T-helper 2 cell (primary cell): Measurements from ENCODE around the gene LY6G6D.

ENCODE experiments used
- DNase-seq, 5 experiments: peaks; one replicate each; pipeline versions ENCODE4 v3.0.0 to v3.0.0-alpha.2; 2012 to 2022

Gene LY6G6D

GRCh38 chr6:31720196-31720770 lies 5.1 kb downstream of the LY6G6D start:
- no peak for DNase-seq

DNA sequence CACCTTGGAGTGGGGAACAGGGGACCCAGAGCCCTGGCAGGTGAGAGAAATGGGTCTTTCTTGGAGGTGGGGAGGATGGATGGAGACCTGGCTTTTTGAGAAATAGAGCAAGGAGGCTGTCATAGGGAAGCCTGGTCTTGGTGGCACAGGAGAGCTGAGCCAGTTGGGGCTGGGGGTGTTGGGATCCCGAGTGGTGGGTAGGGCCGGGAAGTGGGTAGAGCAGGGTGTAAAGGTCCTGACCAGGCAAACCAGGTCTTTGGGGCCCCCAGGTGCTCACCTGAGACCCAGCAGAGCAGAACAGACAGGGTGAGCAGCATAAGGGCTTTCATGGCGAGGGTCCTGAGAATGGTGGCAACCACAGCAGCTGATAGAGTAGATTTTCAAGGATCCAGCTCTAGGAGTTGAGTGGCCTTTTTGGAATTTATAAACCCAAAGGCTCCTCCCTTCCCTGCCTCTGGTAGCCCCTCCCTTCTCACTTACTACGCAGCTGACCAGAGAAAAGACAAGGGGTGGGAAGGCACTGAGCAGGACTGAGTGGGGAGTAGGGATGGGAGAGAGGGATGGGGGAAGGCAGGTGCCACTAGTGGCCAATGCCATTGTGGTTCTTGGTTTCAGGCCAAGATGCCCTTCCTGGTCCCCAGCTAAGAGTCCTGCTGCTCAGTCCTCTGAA lies 6.3 kb downstream of the LY6G6D start, which contains the start of gene LY6G6C:
LY6G6C (minus strand) TSS at position 396 of the 670 bp plus-strand sequence; CDS start at position 329, 67 bp downstream.
- no peak for DNase-seq

- no peak for DNase-seq
Observed at GRCh38 chr6:31722173-31722572, 7.0 kb downstream of the LY6G6D start.

DNA sequence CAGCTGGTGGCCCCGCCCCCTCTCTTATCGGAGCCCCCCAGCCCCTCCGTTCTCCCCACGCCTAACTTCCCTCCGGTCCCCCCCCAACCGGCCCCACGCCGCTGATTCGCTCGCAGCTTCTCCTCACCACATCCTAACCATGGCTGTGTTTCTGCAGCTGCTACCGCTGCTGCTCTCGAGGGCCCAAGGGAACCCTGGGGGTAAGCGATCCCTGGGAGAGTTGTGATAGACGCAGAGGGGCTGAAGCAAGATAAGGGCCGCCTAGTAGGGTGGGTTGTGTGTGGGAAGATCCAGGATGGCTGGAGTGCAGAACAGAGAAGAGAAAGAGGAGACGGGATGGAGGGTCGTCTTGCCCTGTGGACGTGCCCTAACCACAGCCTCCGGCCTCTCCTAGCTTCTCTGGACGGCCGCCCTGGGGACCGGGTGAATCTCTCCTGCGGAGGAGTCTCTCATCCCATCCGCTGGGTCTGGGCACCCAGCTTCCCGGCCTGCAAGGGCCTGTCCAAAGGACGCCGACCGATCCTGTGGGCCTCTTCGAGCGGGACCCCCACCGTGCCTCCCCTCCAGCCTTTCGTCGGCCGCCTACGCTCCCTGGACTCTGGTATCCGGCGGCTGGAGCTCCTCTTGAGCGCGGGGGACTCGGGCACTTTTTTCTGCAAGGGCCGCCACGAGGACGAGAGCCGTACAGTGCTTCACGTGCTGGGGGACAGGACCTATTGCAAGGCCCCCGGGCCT lies 8.3 kb downstream of the LY6G6D start, which contains the start of gene MPIG6B:
MPIG6B (plus strand) TSS at position 129 of the 735 bp plus-strand sequence; CDS start at position 140, 11 bp downstream.
- DNase-seq = no peak

GRCh38 chr6:31723980-31724691 lies 9.0 kb downstream of the LY6G6D start:
- DNase-seq = no peak

- DNase-seq = no peak
Observed at GRCh38 chr6:31725502-31726350, 10.6 kb downstream of the LY6G6D start.

- no peak for DNase-seq
Observed at GRCh38 chr6:31727034-31727716, 12.0 kb downstream of the LY6G6D start.

GRCh38 chr6:31727717-31728671 lies 12.8 kb downstream of the LY6G6D start:
- no peak for DNase-seq

GRCh38 chr6:31728767-31729514 lies 13.8 kb downstream of the LY6G6D start, which contains the start of gene DDAH2:
Gene DDAH2 (minus strand): TSS chr6:31729299. CDS start chr6:31729161, 138 bp downstream.
- DNase-seq = no peak

DNA sequence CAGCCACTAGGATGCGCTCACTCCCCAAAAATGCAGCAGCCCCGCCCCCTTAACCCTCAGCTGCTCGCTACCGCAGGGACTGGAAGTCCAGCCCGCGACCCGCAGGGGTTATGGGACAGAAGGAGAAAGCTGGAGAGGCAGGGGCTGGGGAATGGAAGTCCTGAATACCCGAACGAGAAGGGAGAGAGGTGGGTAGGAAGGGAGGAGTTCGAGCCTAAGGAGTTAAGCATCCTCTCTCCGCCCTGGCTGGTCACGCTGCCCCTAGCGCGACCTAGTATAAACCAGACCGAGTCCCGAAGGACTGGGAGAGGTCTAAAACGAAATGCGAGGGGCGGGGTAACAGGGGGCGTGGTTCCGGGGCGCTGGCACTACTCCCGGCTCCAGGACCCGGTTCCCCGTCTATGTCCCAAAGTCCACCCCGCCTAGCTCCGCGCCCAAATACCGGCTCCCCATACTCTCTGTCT lies 14.4 kb downstream of the LY6G6D start:
- peak; percentile 58 to 84 (median 67) for DNase-seq

DNA sequence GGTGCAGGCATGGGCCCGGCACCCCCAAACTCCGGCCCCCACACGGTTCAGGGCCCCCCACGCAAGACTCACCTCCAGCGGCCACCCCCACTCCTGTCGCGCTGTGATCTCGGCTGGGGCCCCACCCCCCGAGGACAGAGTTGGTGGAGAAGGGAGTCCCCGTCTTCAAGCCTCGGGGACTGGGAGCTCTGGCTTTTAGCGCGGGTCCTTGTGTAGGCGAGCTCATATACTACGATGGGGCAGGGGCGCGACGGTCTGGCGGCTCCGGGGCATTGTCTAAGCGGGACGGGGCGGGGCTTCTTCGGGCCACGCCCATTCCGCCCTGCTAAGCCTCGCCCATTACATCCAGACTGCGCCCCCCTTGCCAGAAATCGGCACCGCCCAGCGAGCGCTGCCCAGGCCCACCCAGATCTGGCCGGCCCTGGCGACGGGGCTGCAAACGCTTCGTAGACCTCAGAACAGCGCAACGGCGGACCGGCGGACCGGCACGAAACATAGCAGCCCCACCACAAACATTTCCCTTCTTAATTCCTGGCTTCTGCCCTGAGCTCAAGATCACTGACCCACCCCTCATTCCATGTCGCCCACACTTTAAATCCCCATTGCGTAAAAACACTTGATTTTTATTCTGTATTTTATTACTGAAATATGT lies 15.0 kb downstream of the LY6G6D start:
- peak; percentile 28 to 76 (median 63) for DNase-seq

- DNase-seq = no peak
Observed at GRCh38 chr6:31730631-31731086, 15.5 kb downstream of the LY6G6D start.

DNA sequence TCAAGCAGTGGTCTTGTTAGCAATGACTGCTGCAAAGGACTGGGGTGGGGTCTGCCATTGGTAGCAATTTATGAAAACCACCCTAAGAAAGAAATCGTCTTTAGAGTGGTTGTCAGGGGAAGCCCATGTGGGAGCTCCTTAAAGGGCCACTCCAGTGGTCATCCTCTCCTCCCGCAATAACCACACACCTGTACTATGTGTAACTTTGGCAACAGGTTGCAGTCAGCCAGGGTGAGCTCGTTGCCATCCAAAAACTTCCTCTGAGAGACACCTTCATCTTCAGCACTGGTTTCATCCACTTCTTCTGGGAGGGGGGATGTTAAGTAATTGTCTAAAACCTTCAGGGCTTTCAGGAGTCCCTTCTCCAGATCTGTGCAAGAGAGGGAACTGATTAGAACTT lies 16.9 kb downstream of the LY6G6D start:
- no peak for DNase-seq

GRCh38 chr6:31733734-31734133 lies 18.6 kb downstream of the LY6G6D start:
- no peak for DNase-seq

DNA sequence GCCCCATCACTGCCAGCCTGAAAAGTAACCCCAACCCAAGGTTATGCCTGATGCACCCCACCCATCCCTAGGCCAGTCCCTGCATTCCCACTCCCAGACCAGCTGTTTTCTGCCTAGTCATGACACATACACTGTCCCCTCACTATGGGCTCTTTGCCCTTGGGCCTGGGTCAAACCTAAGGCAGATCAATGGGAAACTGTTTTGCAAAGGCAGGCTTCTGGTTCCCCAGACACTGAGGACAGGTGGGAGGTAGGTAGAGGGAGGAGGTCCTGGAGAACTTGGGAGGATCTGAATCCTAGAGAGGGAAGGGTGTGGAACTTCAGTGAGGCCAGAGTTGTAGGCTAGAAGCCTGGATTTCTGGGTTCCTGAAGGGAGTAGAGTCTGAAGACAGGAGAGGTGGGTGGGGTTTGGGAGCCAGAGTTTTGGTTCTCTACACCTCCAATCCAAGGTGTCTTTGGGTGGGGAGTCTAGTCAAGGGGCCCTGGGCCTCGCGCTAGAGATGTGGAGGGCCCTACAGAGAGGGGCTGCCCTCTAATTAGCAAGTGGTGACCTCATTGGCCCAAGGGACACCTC lies 19.2 kb downstream of the LY6G6D start:
- DNase-seq = no peak

GRCh38 chr6:31734821-31735406 lies 19.8 kb downstream of the LY6G6D start:
- peak in 4 of 5 experiments; percentile 29 to 83 (median 46) for DNase-seq

GRCh38 chr6:31736021-31736767 lies 21.0 kb downstream of the LY6G6D start, which contains the start of gene CLIC1:
Gene CLIC1 (minus strand): TSS chr6:31736530. CDS start chr6:31736300, 230 bp downstream.
- DNase-seq = peak; percentile 53 to 89 (median 66)
